Panc1 (cell line): ENCODE results near the gene MLH3. TPM values are rescaled to one million over a fixed set of nuclear protein-coding genes. Genes with fewer than 3 reads are reported as not detected.
A peak's percentile ranks its signal among the peaks of the same experiment; 100 is the strongest.

Source experiments
- ATAC-seq: fragments of 200-7000 bp; cut with Tn5 transposase; 2 replicates; pipeline ENCODE4 v1.9.1; 2020; ENCODE audit warnings: mild to moderate bottlenecking, moderate library complexity
- Bru-seq: library from RNA; stranded (reverse); fragments of 400-500 nt; gene quantifications from one replicate; lab custom pipeline; 2021; lab: Mats Ljungman, UMichigan
- BruChase-seq, 2 experiments: library from RNA; stranded (reverse); fragments of 400-500 nt; gene quantifications; one replicate each; lab custom pipeline; 2021; lab: Mats Ljungman, UMichigan
- BruUV-seq: library from RNA; stranded (reverse); fragments of 400-500 nt; replicated peaks from 2 replicates; lab custom pipeline; 2021; lab: Mats Ljungman, UMichigan
- CTCF ChIA-PET: fragments of 300-600 bp; sonication (Branson Sonifier 250); formaldehyde crosslinking; loops from one replicate; lab custom pipeline; 2022; ENCODE audit warnings: antibody characterized with exemption; lab: Charles Lee
- POLR2A ChIA-PET: fragments of 300-600 bp; sonication (Branson Sonifier 250); formaldehyde crosslinking; loops from one replicate; lab custom pipeline; 2022; ENCODE audit warnings: antibody characterized with exemption; lab: Charles Lee
- DNase-seq: peaks from one replicate; pipeline ENCODE4 v3.0.0-alpha.2; 2010; ENCODE audit warnings: low read depth, low spot score
- H3K27ac ChIP-seq: 2 replicates; pipeline ENCODE4 v1.5.1; 2011; ENCODE audit warnings: mild to moderate bottlenecking, low read length, inconsistent platforms
- H3K27me3 ChIP-seq: fragments of 200-500 bp; sonication (Bioruptor generic); 2 replicates; pipeline ENCODE4 v1.6.0; 2014; ENCODE audit warnings: low read length, inconsistent platforms; ENCODE audit not compliant: control insufficient read depth, insufficient read depth
- H3K36me3 ChIP-seq: fragments of 200-500 bp; sonication (Bioruptor generic); 2 replicates; pipeline ENCODE4 v1.5.1; 2014; ENCODE audit warnings: inconsistent platforms, mild to moderate bottlenecking, low read length, moderate library complexity; ENCODE audit not compliant: control insufficient read depth, insufficient read depth
- H3K4me1 ChIP-seq: 2 replicates; pipeline ENCODE4 v1.5.1; 2011; ENCODE audit warnings: inconsistent platforms, mild to moderate bottlenecking, low read length, moderate library complexity; ENCODE audit not compliant: control insufficient read depth, insufficient read depth
- H3K4me3 ChIP-seq, 2 experiments: 2 replicates each; pipeline ENCODE4 v1.5.1; 2011 to 2012; ENCODE audit warnings: low read depth in 2 of 2, low read length in 2 of 2, mild to moderate bottlenecking in 2 of 2, inconsistent platforms in 1 of 2, moderate library complexity in 1 of 2
- H3K9me3 ChIP-seq: fragments of 200-500 bp; sonication (Bioruptor generic); 2 replicates; pipeline ENCODE4 v1.5.1; 2014; ENCODE audit warnings: low read depth, mild to moderate bottlenecking, inconsistent platforms, low read length, moderate library complexity; ENCODE audit not compliant: control insufficient read depth, insufficient read depth
- POLR2AphosphoS5 ChIP-seq: IDR thresholded peaks from 2 replicates; pipeline ENCODE4 v1.6.1; 2012; ENCODE audit warnings: mild to moderate bottlenecking, low read depth, low read length, moderate library complexity
- SIN3A ChIP-seq: IDR thresholded peaks from 2 replicates; pipeline ENCODE4 v1.6.1; 2012; ENCODE audit warnings: low read depth, mild to moderate bottlenecking, low read length, moderate library complexity, borderline replicate concordance; ENCODE audit not compliant: insufficient read depth
- TCF7L2 ChIP-seq: IDR thresholded peaks from 2 replicates; pipeline ENCODE4 v1.6.1; 2011; ENCODE audit warnings: mild to moderate bottlenecking, low read depth, low read length, inconsistent platforms
- in situ Hi-C: cut with HindIII; loops from 2 replicates; pipeline ENCODE4 v1.10.0; 2016; ENCODE audit warnings: low sequenced_read_pairs, low pct_unique_long_range_greater_than_20kb
- intact Hi-C: fragments of 100-400 bp; cut with micrococcal nuclease; formaldehyde crosslinking; loops from one replicate; pipeline ENCODE4 v1.10.0; 2022; ENCODE audit not compliant: unreplicated experiment
- long read RNA-seq: library from polyadenylated mRNA; unstranded; transcript quantifications from one replicate; pipeline ENCODE4 v2.0.0, GENCODE V29; 2021; ENCODE audit not compliant: unreplicated experiment
- polyA plus RNA-seq: library from polyadenylated mRNA; unstranded; fragments of >200 nt; gene quantifications from one replicate; pipeline ENCODE4 v1.2.1, GENCODE V29; 2012; ENCODE audit warnings: missing spikeins; ENCODE audit not compliant: insufficient read length
- total RNA-seq: library from RNA; stranded (reverse); gene quantifications from one replicate; pipeline ENCODE4 v1.2.1, GENCODE V29; 2021; ENCODE audit not compliant: unreplicated experiment
- TF ChIP-seq, protein P1 (sequence below): fragments of 450-650 bp; IDR thresholded peaks from 2 replicates; pipeline ENCODE4 v1.5.1; 2017; ENCODE audit warnings: mild to moderate bottlenecking
- TF ChIP-seq, protein P2 (sequence below), 2 experiments: IDR thresholded peaks; 2 replicates each; pipeline ENCODE4 v1.6.1; 2011 to 2012; ENCODE audit warnings: low read depth in 2 of 2, control low read depth in 1 of 2, low read length in 1 of 2, mild to moderate bottlenecking in 1 of 2, moderate library complexity in 1 of 2; ENCODE audit not compliant: insufficient read depth in 1 of 2

The MLH3 gene
- total RNA-seq (17.0 TPM), Bru-seq, nascent RNA (percentile 78 among the genes with signal in this experiment), BruChase-seq, experiment 1, labeled RNA remaining after a 2-hour chase (percentile 87 among the genes with signal in this experiment), BruChase-seq, experiment 2, labeled RNA remaining after a 6-hour chase (percentile 78 among the genes with signal in this experiment)
- 14.3 TPM for polyA plus RNA-seq
- long read RNA-seq, full-length matches to known transcripts: 1 of 27 reads
- long read RNA-seq, partial matches to known transcripts: 4 of 27 reads
- long read RNA-seq, other reads (novel, unspliced or antisense): 22 of 27 reads

DNA sequence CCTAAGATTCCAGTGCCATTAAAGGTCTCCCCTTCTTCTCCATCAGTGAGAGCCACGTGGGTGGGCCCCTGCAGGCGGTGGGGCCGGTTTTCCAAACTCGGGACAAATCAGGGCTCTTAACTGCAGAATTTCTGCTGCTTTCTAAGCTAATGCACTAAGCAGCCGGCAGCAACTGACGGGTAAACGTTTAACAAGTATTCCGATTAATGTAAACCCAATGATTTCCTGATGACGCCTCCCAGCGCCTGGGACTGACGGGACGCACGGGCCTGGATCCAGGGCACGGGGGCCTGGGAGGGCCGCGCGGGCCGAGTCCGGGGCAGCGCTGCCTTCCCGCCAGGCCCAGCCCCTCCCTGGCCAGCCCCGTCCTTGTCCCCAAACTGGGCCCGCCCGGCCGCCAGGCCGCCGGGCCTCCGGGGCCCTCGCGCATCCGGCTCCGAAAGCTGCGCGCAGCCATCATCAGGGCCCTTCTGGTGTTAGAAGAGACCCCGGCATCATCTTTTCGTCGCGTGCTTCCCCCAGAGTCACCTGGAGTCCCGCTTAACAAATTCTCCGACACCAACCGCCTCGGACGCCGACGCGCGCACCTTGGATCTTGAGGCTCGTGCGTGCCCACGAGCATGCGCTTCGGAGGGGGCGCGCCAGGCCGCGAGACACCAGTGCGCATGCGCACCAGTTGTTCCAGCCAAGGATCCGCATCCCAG is at the start of gene MLH3:
TSS of gene MLH3 (minus strand) at position 616 of the 704 bp plus-strand sequence. CDS start 1,812 bp downstream, outside the sequence.
- no TSS peak for BruUV-seq
- H3K4me1 ChIP-seq: no peaks in the 10 kb centered on the region
- no peaks in the 10 kb centered on the region for H3K27me3 ChIP-seq
- H3K4me3 ChIP-seq: peak within 1 kb of the TSS; percentile 57 to 65
- no peaks in the 10 kb centered on the region for H3K36me3 ChIP-seq
- DNase-seq: no peak
- TF ChIP-seq, protein P1, sequence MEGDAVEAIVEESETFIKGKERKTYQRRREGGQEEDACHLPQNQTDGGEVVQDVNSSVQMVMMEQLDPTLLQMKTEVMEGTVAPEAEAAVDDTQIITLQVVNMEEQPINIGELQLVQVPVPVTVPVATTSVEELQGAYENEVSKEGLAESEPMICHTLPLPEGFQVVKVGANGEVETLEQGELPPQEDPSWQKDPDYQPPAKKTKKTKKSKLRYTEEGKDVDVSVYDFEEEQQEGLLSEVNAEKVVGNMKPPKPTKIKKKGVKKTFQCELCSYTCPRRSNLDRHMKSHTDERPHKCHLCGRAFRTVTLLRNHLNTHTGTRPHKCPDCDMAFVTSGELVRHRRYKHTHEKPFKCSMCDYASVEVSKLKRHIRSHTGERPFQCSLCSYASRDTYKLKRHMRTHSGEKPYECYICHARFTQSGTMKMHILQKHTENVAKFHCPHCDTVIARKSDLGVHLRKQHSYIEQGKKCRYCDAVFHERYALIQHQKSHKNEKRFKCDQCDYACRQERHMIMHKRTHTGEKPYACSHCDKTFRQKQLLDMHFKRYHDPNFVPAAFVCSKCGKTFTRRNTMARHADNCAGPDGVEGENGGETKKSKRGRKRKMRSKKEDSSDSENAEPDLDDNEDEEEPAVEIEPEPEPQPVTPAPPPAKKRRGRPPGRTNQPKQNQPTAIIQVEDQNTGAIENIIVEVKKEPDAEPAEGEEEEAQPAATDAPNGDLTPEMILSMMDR: no peak
- TF ChIP-seq TCF7L2 (no peak), SIN3A (no peak), POLR2AphosphoS5 (peak; percentile 87)
- TF ChIP-seq, protein P2, sequence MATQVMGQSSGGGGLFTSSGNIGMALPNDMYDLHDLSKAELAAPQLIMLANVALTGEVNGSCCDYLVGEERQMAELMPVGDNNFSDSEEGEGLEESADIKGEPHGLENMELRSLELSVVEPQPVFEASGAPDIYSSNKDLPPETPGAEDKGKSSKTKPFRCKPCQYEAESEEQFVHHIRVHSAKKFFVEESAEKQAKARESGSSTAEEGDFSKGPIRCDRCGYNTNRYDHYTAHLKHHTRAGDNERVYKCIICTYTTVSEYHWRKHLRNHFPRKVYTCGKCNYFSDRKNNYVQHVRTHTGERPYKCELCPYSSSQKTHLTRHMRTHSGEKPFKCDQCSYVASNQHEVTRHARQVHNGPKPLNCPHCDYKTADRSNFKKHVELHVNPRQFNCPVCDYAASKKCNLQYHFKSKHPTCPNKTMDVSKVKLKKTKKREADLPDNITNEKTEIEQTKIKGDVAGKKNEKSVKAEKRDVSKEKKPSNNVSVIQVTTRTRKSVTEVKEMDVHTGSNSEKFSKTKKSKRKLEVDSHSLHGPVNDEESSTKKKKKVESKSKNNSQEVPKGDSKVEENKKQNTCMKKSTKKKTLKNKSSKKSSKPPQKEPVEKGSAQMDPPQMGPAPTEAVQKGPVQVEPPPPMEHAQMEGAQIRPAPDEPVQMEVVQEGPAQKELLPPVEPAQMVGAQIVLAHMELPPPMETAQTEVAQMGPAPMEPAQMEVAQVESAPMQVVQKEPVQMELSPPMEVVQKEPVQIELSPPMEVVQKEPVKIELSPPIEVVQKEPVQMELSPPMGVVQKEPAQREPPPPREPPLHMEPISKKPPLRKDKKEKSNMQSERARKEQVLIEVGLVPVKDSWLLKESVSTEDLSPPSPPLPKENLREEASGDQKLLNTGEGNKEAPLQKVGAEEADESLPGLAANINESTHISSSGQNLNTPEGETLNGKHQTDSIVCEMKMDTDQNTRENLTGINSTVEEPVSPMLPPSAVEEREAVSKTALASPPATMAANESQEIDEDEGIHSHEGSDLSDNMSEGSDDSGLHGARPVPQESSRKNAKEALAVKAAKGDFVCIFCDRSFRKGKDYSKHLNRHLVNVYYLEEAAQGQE (IDR thresholded peaks at IDR 0.05; ENCODE audit: insufficient read depth in 1 of 2, low read depth in 2 of 2, low read length in 1 of 2): no peak
- POLR2A ChIA-PET: interaction anchor here (0.5 to 0.7 kb wide), 4 partner anchors 10 to 1964 kb away, joined by 3 to 8 read pairs (median 5); no protein-coding TSS in a partner anchor
- CTCF ChIA-PET: no interaction called here
- H3K9me3 ChIP-seq: no peaks in the 10 kb centered on the region
- peak; percentile 93 for ATAC-seq
- intact Hi-C loops (no loop called here), in situ Hi-C loops (no loop called here)
- H3K27ac ChIP-seq: peak within 1 kb of the TSS; percentile 85

DNA sequence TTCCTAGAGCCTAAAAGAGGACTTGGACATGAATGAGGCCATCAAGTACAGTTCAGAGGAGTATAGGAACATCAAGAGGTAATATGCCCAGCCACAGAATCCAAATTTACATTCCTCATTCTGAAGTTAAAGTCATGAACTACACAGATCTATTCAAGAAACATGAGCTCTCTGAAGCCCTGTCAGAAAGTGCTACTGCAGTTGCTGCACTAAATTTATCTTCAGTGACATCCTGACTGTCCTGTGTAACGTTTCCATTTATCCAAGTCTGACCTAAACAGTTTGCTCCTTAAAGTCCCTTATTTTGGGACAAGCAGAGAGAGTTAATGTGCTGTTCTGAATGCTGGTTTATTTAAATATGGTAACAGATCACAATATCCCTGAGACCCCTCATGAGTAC is 47.4 kb upstream of the MLH3 start:
- CTCF ChIA-PET: interaction anchor here (0.6 kb wide), 1 partner anchor 141 kb away, joined by 10 read pairs; no protein-coding TSS in a partner anchor
- ATAC-seq: no peak

More for the DNA sequence above, 47.4 kb upstream of the MLH3 start:
- Histone ChIP-seq H3K27me3 (no peaks in the 10 kb centered on the region), H3K4me1 (no peaks in the 10 kb centered on the region), H3K27ac (no peak overlapping the region), H3K36me3 (peaks cover 6% of the 10 kb centered on the region; the same call in 1 of the 2 replicates), H3K4me3 (no peak overlapping the region), H3K9me3 (no peaks in the 10 kb centered on the region)
- TF ChIP-seq, protein P1: no peak
- TF ChIP-seq, protein P2 (IDR thresholded peaks at IDR 0.05; ENCODE audit: insufficient read depth in 1 of 2, low read depth in 2 of 2, low read length in 1 of 2): no peak
- TF ChIP-seq SIN3A: no peak
- no peak for TF ChIP-seq POLR2AphosphoS5
- no peak for TF ChIP-seq TCF7L2
- BruUV-seq: no TSS peak
- intact Hi-C loops (no loop called here), in situ Hi-C loops (no loop called here)
- no peak for DNase-seq
- POLR2A ChIA-PET: no interaction called here
